Spleen (tissue), 11 donors: ENCODE measurements around the gene NPBWR2. TPM values are rescaled to one million over a fixed set of nuclear protein-coding genes. Genes with fewer than 3 reads are reported as not detected.

Experiments
- DNase-seq: peaks from one replicate; pipeline ENCODE4 v3.0.0-alpha.2; 2020
- H3K27ac ChIP-seq, 8 donors: fragments of 200-600 bp; sonication (generic) in 7 of 8; 1 replicate in 4 of 8; 2 replicates in 4 of 8; pipeline versions ENCODE4 v1.5.0 to v1.8.0; 2016 to 2021; ENCODE audit warnings: inconsistent platforms in 4 of 8, mild to moderate bottlenecking in 4 of 8, moderate library complexity in 1 of 8
- H3K27me3 ChIP-seq, 7 donors: fragments of 200-600 bp; sonication (generic) in 6 of 7; replicated peaks in 1 of 7; 1 replicate in 4 of 7; 2 replicates in 3 of 7; pipeline versions ENCODE4 v1.5.0 to v1.8.0; 2016 to 2021; ENCODE audit warnings: inconsistent platforms in 3 of 7, mild to moderate bottlenecking in 1 of 7
- H3K36me3 ChIP-seq, 6 donors: fragments of 200-600 bp; sonication (generic) in 5 of 6; 1 replicate in 4 of 6; 2 replicates in 2 of 6; pipeline versions ENCODE4 v1.5.0 to v1.8.0; 2016 to 2021; ENCODE audit warnings: inconsistent platforms in 2 of 6
- H3K4me1 ChIP-seq, 6 donors: fragments of 200-600 bp; sonication (generic) in 5 of 6; 1 replicate in 3 of 6; 2 replicates in 3 of 6; pipeline versions ENCODE4 v1.5.0 to v1.8.0; 2016 to 2021; ENCODE audit warnings: inconsistent platforms in 3 of 6
- H3K4me3 ChIP-seq, 8 donors: fragments of 200-600 bp; sonication (generic) in 7 of 8; 1 replicate in 4 of 8; 2 replicates in 4 of 8; pipeline versions ENCODE4 v1.5.0 to v1.8.0; 2016 to 2021; ENCODE audit warnings: inconsistent platforms in 4 of 8, mild to moderate bottlenecking in 4 of 8, moderate library complexity in 2 of 8
- H3K9me3 ChIP-seq, 8 donors: fragments of 200-600 bp; sonication (generic) in 7 of 8; 1 replicate in 4 of 8; 2 replicates in 4 of 8; pipeline versions ENCODE4 v1.5.0 to v1.8.0; 2016 to 2021; ENCODE audit warnings: inconsistent platforms in 4 of 8
- POLR2A ChIP-seq, 3 donors: fragments of 450-650 bp; IDR thresholded peaks; one replicate each; pipeline ENCODE4 v1.5.1; 2017; ENCODE audit warnings: antibody characterized with exemption in 3 of 3, mild to moderate bottlenecking in 1 of 3
- POLR2AphosphoS5 ChIP-seq, 3 donors: sonication (generic); formaldehyde crosslinking; IDR thresholded peaks; one replicate each; pipeline ENCODE4 v1.5.1; 2017; ENCODE audit warnings: antibody characterized with exemption in 3 of 3
- WGBS, 5 donors: extraction: QIAGEN DNeasy Blood & Tissue Kit in 3 of 5; methylation state at CpG; one replicate each; pipeline versions ENCODE4 v1.1.5 to v1.1.7; 2013 to 2018; 5-methylcytosine and 5-hydroxymethylcytosine counted together
- intact Hi-C: fragments of 100-400 bp; cut with DNase I; formaldehyde crosslinking; loops from one replicate; pipeline ENCODE4 v1.15.0; 2023; ENCODE audit warnings: low total_unique reads
- polyA plus RNA-seq, 3 donors: library from polyadenylated mRNA; stranded (reverse); fragments of 200-250 nt; gene quantifications; one replicate each; pipeline ENCODE4 v1.2.1, GENCODE V29; 2013
- total RNA-seq, 7 donors: library from RNA; depleted of rRNA in 3 of 7; stranded (reverse); fragments of >200 nt in 3 of 7; fragmentation: NEBNext Ultra II Directional in 4 of 7; extraction: Animal tissue kit (Norgen Biotek cat#: 25700) in 4 of 7; gene quantifications; one replicate each; pipeline versions ENCODE4 v1.1.0 to v1.2.1, GENCODE V29; 2016 to 2021
- TF ChIP-seq, protein P1 (sequence below), 11 experiments: fragments of 200-600 bp in 7 of 11; fragments of 450-650 bp in 4 of 11; sonication (generic) in 4 of 11; IDR thresholded peaks in 8 of 11; conservative IDR thresholded peaks in 3 of 11; 1 replicate in 7 of 11; 2 replicates in 4 of 11; pipeline versions ENCODE4 v1.4.0 to v1.8.0; 2016 to 2021; ENCODE audit warnings: antibody characterized with exemption in 11 of 11, inconsistent platforms in 4 of 11, mild to moderate bottlenecking in 1 of 11
- donor health status: healthy with polysubstance abuse.
- donor health status: DM: no; HTN: no; CAD: no; lungs with moderate emphysema.
- donor health status: DM: no; HTN: no; CAD: no.
- donor health status: Bipolar disorder and iron deficiency.
- donor health status: healthy.
- donor health status: DM: no; HTN: no; CAD: no.
- donor health status: DM: yes; HTN: yes; CAD: no.

The NPBWR2 gene
- total and polyA plus RNA-seq, 10 donors, result 0.26 TPM; not detected in 9

- Histone ChIP-seq H3K9me3 (peaks cover 0 to 22% (median 13%) of the 10 kb centered on the region in 8 donors), H3K4me3 (no peak overlapping the region), H3K27me3 (peaks cover 0 to 51% (median 4%) of the 10 kb centered on the region in 7 donors), H3K4me1 (no peaks in the 10 kb centered on the region), H3K36me3 (no peaks in the 10 kb centered on the region), H3K27ac (no peak overlapping the region)
- 27 to 32% (median 30%) methylated on average over 9 of the region's 9 CpGs for WGBS, 5 donors
- TF ChIP-seq POLR2AphosphoS5 (IDR thresholded peaks at IDR 0.05) (no peak), POLR2A (IDR thresholded peaks at IDR 0.05) (no peak)
- TF ChIP-seq, protein P1, sequence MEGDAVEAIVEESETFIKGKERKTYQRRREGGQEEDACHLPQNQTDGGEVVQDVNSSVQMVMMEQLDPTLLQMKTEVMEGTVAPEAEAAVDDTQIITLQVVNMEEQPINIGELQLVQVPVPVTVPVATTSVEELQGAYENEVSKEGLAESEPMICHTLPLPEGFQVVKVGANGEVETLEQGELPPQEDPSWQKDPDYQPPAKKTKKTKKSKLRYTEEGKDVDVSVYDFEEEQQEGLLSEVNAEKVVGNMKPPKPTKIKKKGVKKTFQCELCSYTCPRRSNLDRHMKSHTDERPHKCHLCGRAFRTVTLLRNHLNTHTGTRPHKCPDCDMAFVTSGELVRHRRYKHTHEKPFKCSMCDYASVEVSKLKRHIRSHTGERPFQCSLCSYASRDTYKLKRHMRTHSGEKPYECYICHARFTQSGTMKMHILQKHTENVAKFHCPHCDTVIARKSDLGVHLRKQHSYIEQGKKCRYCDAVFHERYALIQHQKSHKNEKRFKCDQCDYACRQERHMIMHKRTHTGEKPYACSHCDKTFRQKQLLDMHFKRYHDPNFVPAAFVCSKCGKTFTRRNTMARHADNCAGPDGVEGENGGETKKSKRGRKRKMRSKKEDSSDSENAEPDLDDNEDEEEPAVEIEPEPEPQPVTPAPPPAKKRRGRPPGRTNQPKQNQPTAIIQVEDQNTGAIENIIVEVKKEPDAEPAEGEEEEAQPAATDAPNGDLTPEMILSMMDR (IDR thresholded peaks at IDR 0.05 in 8 of 11, conservative IDR thresholded peaks at IDR 0.05 in 3 of 11), result no peak
- intact Hi-C loops, result no loop called here
- peak; percentile 32 for DNase-seq
Measured at GRCh38 chr20:64142590-64142989, 35.2 kb upstream of the NPBWR2 start.

- DNase-seq, result peak; percentile 47
- Histone ChIP-seq H3K27ac (no peak overlapping the region), H3K9me3 (peaks cover 0 to 19% (median 13%) of the 10 kb centered on the region in 8 donors), H3K27me3 (peaks cover 0 to 39% (median 4%) of the 10 kb centered on the region in 7 donors), H3K36me3 (no peaks in the 10 kb centered on the region), H3K4me3 (no peak overlapping the region), H3K4me1 (no peaks in the 10 kb centered on the region)
- WGBS, 5 donors, result 67 to 84% (median 74%) methylated on average over 10 of the region's 10 CpGs
- intact Hi-C loops, result no loop called here
- TF ChIP-seq POLR2AphosphoS5 (IDR thresholded peaks at IDR 0.05), result no peak
- TF ChIP-seq, protein P1 (IDR thresholded peaks at IDR 0.05 in 8 of 11, conservative IDR thresholded peaks at IDR 0.05 in 3 of 11), result no peak
- no peak for TF ChIP-seq POLR2A (IDR thresholded peaks at IDR 0.05)
Measured at GRCh38 chr20:64140956-64141355, 33.6 kb upstream of the NPBWR2 start.

DNA sequence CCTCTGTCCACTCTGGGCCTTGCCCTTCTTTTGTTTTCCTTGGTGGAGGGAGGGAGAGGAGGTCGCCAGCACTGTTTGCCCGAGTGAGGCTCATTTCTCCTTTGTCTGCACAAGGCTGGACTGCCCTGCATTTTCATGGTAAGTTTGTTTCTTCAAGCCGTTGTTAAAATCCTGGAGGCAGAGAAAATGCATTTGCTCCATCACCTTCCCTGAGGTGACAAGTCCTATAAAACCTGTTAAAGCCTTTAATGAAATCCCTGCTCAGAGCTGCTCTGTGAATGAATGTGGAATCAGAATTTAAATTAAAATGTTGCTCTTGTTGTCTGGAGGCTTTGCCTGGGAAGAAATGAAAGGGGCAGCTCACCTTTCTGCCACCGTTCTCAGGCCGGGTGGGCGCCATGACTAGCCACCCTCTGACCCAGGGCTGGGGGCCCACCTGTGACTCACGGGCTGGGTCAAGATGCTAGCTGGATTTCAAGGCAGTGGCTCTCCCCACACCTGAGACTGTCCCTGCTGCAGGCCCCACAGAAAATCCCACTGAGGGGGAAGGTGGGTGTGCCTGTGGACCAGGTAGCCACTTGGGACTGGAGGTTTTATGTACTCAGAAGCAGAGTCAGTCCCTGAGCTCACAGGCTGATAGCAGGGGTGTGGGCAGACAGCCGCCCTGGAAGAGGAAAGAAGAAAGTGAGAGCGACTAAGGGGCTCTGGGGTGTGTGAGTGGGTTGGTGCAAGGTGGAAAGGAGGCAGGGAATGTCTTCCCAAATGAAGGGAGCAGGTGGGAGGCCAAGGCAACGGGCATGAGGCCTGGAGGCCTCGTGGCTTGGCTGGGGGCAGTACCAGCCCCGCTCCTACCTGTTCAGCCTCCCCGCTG lies 32.9 kb upstream of the NPBWR2 start:
- 76 to 88% (median 84%) methylated on average over 12 to 13 of the region's 13 CpGs for WGBS, 5 donors
- peaks cover 0 to 13% (median 7%) of the 10 kb centered on the region in 8 donors for H3K9me3 ChIP-seq
- H3K27me3 ChIP-seq, result peaks cover 0 to 33% (median 4%) of the 10 kb centered on the region in 7 donors
- intact Hi-C loops, result no loop called here
- no peaks in the 10 kb centered on the region for H3K4me1 ChIP-seq
- TF ChIP-seq POLR2AphosphoS5 (IDR thresholded peaks at IDR 0.05) (no peak), POLR2A (IDR thresholded peaks at IDR 0.05) (no peak)
- TF ChIP-seq, protein P1 (IDR thresholded peaks at IDR 0.05 in 8 of 11, conservative IDR thresholded peaks at IDR 0.05 in 3 of 11), result no peak
- no peaks in the 10 kb centered on the region for H3K36me3 ChIP-seq
- H3K4me3 ChIP-seq, result no peak overlapping the region
- peak; percentile 36 for DNase-seq
- H3K27ac ChIP-seq, result no peak overlapping the region
